ENCODE measurements around the gene TMEM126B. TPM values are rescaled to one million over a fixed set of nuclear protein-coding genes. Genes with fewer than 3 reads are reported as not detected.

TMEM126B gene
- total and polyA plus RNA-seq, 10 of the 15 experiments (the other 5 are each of a cell fraction or from before 2014, with no cell fraction given), result 36.9 to 117 (median 70.3) TPM

- Histone ChIP-seq H3K4me1 (ENCODE audit: control insufficient read depth, insufficient read depth, low read length) (no peaks in the 10 kb centered on the region), H3K4me2 (ENCODE audit: control insufficient read depth, insufficient read depth) (no peak overlapping the region), H2AFZ (ENCODE audit: control insufficient read depth, low read depth, low read length) (no peak overlapping the region), H3K27ac (ENCODE audit: control insufficient read depth, insufficient read depth) (no peak overlapping the region), H4K20me1 (ENCODE audit: control insufficient read depth, insufficient read depth) (no peaks in the 10 kb centered on the region), H3K36me3 (ENCODE audit: control insufficient read depth in 2 of 2, insufficient read depth in 2 of 2, low read length in 1 of 2) (no peaks in the 10 kb centered on the region), H3K9ac (ENCODE audit: control insufficient read depth, insufficient read depth, low read length) (no peak overlapping the region), H3K27me3 (replicated peaks in 1 of 2; ENCODE audit: control insufficient read depth in 2 of 2, insufficient read depth in 2 of 2, low read length in 1 of 2) (no peaks in the 10 kb centered on the region), H3K79me2 (ENCODE audit: control insufficient read depth, insufficient read depth, low read length) (peaks cover 7% of the 10 kb centered on the region), H3K9me3 (replicated peaks; ENCODE audit: control insufficient read depth, insufficient read depth, low read length) (no peaks in the 10 kb centered on the region), H3K4me3 (no peak overlapping the region)
- intact Hi-C loops (cut with micrococcal nuclease; ENCODE audit: unreplicated experiment) (no loop called here), in situ Hi-C loops (cut with MboI) (no loop called here)
- ATAC-seq, result no peak
- no peak for FAIRE-seq
- RAD21 ChIA-PET (ENCODE audit: unreplicated experiment), result no interaction called here
- no TSS peak for BruUV-seq (replicated peaks)
- CTCF ChIA-PET, result no interaction called here
- POLR2A ChIA-PET, result no interaction called here
- no peak for DNase-seq (ENCODE audit: low read depth, low spot score)
- 80% methylated on average over 2 of the region's 2 CpGs for WGBS (ENCODE audit: insufficient coverage, insufficient replicate concordance, low lambda C conversion rate, missing lambda C conversion rate)
- TF ChIP-seq STAT3 (IDR thresholded peaks at IDR 0.05; ENCODE audit: low read depth, low read length) (no peak), SREBF1 (IDR thresholded peaks at IDR 0.05; ENCODE audit: low read length) (no peak), DPF2 (IDR thresholded peaks at IDR 0.05) (no peak), KDM1A (IDR thresholded peaks at IDR 0.05; ENCODE audit: borderline replicate concordance) (no peak)
- SMC1A ChIA-PET (ENCODE audit: uncharacterized antibody, unreplicated experiment), result no interaction called here
Measured at GRCh38 chr11:85643191-85643614, 14.8 kb downstream of the TMEM126B start.

DNA sequence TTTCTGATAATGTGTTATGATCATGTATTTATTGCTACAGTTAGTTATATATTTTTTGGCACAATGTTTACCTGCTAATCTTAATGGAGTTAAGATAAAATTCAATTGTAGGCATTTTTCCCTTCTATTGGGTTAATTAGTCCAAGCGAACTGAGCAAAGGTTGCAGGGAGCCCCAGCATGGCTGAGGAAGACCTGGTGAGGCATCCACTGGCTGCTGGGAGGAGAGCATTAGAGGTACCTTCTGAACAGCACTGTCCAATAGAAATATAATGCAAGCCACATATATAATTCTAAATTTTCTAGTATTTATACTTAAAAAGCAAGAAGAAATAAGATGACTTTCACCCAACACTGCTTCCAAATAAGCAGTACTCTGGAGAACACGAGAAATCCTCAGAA lies 18.7 kb downstream of the TMEM126B start:
- Histone ChIP-seq H3K9ac (ENCODE audit: control insufficient read depth, insufficient read depth, low read length) (peak overlapping the region; percentile 70), H3K27ac (ENCODE audit: control insufficient read depth, insufficient read depth) (peak overlapping the region; percentile 85), H3K79me2 (ENCODE audit: control insufficient read depth, insufficient read depth, low read length) (peaks cover 18% of the 10 kb centered on the region), H3K4me3 (peak overlapping the region; percentile 77), H3K27me3 (replicated peaks in 1 of 2; ENCODE audit: control insufficient read depth in 2 of 2, insufficient read depth in 2 of 2, low read length in 1 of 2) (no peaks in the 10 kb centered on the region), H3K9me3 (replicated peaks; ENCODE audit: control insufficient read depth, insufficient read depth, low read length) (no peaks in the 10 kb centered on the region), H3K4me1 (ENCODE audit: control insufficient read depth, insufficient read depth, low read length) (no peaks in the 10 kb centered on the region; the same call in 1 of the 2 replicates), H3K4me2 (ENCODE audit: control insufficient read depth, insufficient read depth) (peak overlapping the region; percentile 94), H2AFZ (ENCODE audit: control insufficient read depth, low read depth, low read length) (peak overlapping the region; percentile 99), H4K20me1 (ENCODE audit: control insufficient read depth, insufficient read depth) (no peaks in the 10 kb centered on the region), H3K36me3 (ENCODE audit: control insufficient read depth in 2 of 2, insufficient read depth in 2 of 2, low read length in 1 of 2) (no peaks in the 10 kb centered on the region; a peak in 1 of 4 replicates)
- ATAC-seq (peak; percentile 29), DNase-seq (ENCODE audit: low read depth, low spot score) (no peak), FAIRE-seq (no peak)
- intact Hi-C loops (cut with micrococcal nuclease; ENCODE audit: unreplicated experiment), result loop anchor here (2.0 kb wide), 1 partner anchor 18 kb away; the partner anchor contains the start of gene CREBZF
- POLR2A ChIA-PET, result interaction anchor here (1.0 to 3.8 kb wide), 5 partner anchors 10 to 35 kb away, joined by 4 to 43 read pairs (median 15); partner anchors contain the start of genes CREBZF, DLG2 and TMEM126B
- SMC1A ChIA-PET (ENCODE audit: uncharacterized antibody, unreplicated experiment), result interaction anchor here (0.8 to 4.7 kb wide), 7 partner anchors 10 to 42 kb away, joined by 3 to 66 read pairs (median 4); partner anchors contain the start of genes CREBZF, DLG2 and TMEM126B
- in situ Hi-C loops (cut with MboI), result no loop called here
- CTCF ChIA-PET, result interaction anchor here (0.9 to 4.2 kb wide), 7 partner anchors 10 to 208 kb away, joined by 3 to 21 read pairs (median 4); partner anchors contain the start of genes CCDC83, CREBZF, DLG2 and TMEM126B
- WGBS (ENCODE audit: insufficient coverage, insufficient replicate concordance, low lambda C conversion rate, missing lambda C conversion rate), result 0% methylated on average over 2 of the region's 2 CpGs
- RAD21 ChIA-PET (ENCODE audit: unreplicated experiment), result interaction anchor here (0.6 to 2.9 kb wide), 9 partner anchors 10 to 393 kb away, joined by 3 to 26 read pairs (median 4); partner anchors contain the start of genes CCDC83, CREBZF, DLG2 and TMEM126B
- no TSS peak for BruUV-seq (replicated peaks)
- TF ChIP-seq HSF1 (IDR thresholded peaks at IDR 0.05; ENCODE audit: low read depth, low read length) (no peak), ATF7 (IDR thresholded peaks at IDR 0.05; ENCODE audit: low read depth) (no peak), ZZZ3 (IDR thresholded peaks at IDR 0.05; ENCODE audit: control insufficient read depth, insufficient read length, low read depth) (no peak), SRF (IDR thresholded peaks at IDR 0.05; ENCODE audit: low read depth in 2 of 2, low read length in 2 of 2) (no peak), TAF1 (IDR thresholded peaks at IDR 0.05; ENCODE audit: borderline replicate concordance, low read depth, low read length) (no peak), ZBTB11 (CRISPR knock-in tag; IDR thresholded peaks at IDR 0.05) (no peak), BHLHE40 (IDR thresholded peaks at IDR 0.05; ENCODE audit: borderline replicate concordance in 1 of 2, low read depth in 2 of 2, low read length in 1 of 2) (no peak)

Data from GM12878 (cell line).